HG03565 (cell line): Measurements from ENCODE around the gene GRAP2.

Experiments
- ATAC-seq: cut with Tn5 transposase; IDR thresholded peaks from one replicate; pipeline ENCODE4 v1.9.1; 2021; ENCODE audit warnings: mild to moderate bottlenecking, moderate library complexity; ENCODE audit not compliant: unreplicated experiment

GRAP2 gene

DNA sequence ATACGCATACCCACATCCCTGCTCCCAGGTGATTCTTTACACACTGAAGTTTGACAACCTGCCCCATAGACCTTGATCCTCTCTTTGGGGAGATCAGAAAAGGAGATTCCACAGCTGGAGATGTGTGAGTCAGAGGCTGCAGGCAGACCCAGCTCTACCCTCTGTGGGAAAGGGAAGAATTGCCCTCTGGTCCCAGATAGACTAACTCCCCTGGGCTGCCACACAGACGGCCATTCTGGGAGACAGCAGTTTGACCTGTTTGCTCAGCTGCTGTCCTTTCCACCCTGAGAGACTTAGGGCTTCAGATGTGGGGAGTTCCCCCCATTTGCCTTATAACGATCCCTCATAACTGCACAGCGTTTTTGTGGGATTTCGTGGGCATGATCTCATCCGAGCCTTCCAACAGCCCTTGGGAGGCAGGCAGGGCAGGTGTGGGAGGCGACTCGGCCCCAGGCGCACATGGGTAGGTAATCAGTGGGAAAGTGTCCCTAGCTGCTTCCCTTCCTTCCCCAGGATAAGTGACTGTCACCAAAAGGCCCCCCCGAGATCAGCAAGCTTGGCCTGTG, 107.9 kb downstream of the GRAP2 start:
- no peak for ATAC-seq

GRCh38 chr22:40009292-40009774, 108.4 kb downstream of the GRAP2 start:
- no peak for ATAC-seq

- ATAC-seq: no peak
Measured at GRCh38 chr22:40009951-40010671, 109.2 kb downstream of the GRAP2 start.

DNA sequence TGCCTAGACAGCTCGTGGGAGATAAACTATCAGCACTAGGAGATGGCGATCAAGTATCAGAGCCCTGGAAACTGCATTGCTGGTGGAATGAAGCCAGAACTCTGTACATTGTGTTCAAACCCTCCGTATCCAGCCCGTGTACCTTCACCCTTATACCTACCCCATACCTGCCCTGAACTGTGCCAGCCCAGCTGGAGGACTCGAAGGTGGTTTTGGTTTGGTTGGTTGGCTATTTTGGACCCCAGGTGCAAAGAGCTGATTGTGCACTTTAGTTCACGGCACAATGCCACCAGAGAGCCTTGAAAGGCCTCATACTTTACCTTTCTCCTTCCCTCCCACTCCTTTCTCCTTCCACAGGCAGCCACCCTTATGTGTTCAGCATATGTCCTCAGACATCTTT, 109.9 kb downstream of the GRAP2 start:
- ATAC-seq: no peak

- no peak for ATAC-seq
Measured at GRCh38 chr22:40014667-40015248, 113.9 kb downstream of the GRAP2 start.

DNA sequence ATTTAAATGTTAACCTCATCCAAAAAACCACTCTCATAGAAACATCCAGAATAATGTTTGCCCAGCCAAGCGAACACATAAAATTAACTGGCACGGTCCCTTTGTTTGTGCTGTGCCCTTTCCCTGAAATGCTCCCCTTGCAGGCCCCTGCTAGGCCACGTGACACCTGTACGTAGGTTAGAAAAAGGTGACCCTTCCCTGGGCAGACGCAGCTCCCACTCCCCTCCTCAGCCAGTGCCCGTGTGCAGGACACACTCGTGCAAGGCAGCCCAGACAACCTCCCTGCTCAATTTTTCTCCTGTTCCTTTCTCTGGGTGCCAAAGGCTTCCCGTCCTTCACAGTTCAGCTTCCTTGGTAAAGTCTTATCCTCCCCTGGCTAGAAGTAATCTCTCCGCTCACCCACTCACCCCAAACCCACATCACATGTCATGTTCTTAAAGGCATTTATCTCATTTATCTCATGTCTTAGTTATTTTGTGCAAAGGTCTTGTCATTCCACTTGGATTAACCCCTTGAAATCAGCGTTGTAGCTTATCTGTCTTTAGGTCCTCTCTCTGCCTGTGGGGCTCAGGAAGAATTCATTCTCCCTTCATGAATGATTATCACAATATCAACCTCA, 114.6 kb downstream of the GRAP2 start:
- ATAC-seq: no peak

DNA sequence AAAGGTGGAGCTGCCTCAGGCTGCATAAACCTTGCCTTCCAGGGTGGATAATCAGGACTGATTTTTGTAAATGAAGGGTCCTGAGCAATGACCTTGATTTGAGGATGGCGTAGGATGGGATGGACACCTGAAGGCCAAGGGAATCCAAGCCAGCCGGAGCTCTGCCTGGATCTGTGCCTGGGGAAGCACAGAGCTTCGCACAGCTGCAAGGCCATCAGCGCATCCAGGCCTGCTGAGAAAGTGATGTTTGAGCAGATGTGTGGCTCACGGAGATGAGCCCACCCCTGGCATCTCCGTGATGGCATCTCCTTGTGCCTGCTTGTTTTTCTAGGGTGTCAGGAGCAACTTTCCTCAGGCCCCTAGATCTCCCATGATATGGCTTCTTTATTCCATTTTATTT, 117.2 kb downstream of the GRAP2 start:
- no peak for ATAC-seq

GRCh38 chr22:40019100-40019499, 118.2 kb downstream of the GRAP2 start:
- no peak for ATAC-seq

GRCh38 chr22:40020956-40021355, 120.1 kb downstream of the GRAP2 start:
- ATAC-seq: no peak

GRCh38 chr22:40021401-40022000, 120.6 kb downstream of the GRAP2 start:
- ATAC-seq: no peak

- no peak for ATAC-seq
Measured at GRCh38 chr22:40022536-40023240, 121.8 kb downstream of the GRAP2 start.
